CD4-positive, alpha-beta memory T cell (primary cell): ENCODE results near the gene FANCL. TPM values are rescaled to one million over a fixed set of nuclear protein-coding genes. Genes with fewer than 3 reads are reported as not detected.
A peak's percentile ranks its signal among the peaks of the same experiment; 100 is the strongest.
"Not testable (repeated sequence)": the region's sequence is repeated elsewhere in the genome, so short reads cannot be mapped to it uniquely, and the experiment has no call there.

ENCODE experiments used
- CTCF ChIA-PET: fragments of 350-600 bp; sonication (Branson Sonifier 250); formaldehyde crosslinking; loops from one replicate; lab custom pipeline; 2021; ENCODE audit warnings: inconsistent platforms; ENCODE audit not compliant: partially characterized antibody; lab: Charles Lee
- POLR2A ChIA-PET: fragments of 350-600 bp; sonication (Branson Sonifier 250); formaldehyde crosslinking; loops from one replicate; lab custom pipeline; 2021; ENCODE audit not compliant: partially characterized antibody; lab: Charles Lee
- DNase-seq, 5 donors: peaks; one replicate each; pipeline versions ENCODE4 v3.0.0 to v3.0.0-alpha.2; 2020 to 2022; ENCODE audit warnings: mixed read lengths in 1 of 5
- H3K27ac ChIP-seq: one replicate; pipeline ENCODE4 v1.7.0; 2013; ENCODE audit warnings: low read depth, low read length
- H3K27me3 ChIP-seq: 2 replicates; pipeline ENCODE4 v1.7.0; 2013; ENCODE audit warnings: mild to moderate bottlenecking, low read length, moderate library complexity; ENCODE audit not compliant: insufficient read depth
- H3K36me3 ChIP-seq: 2 replicates; pipeline ENCODE4 v1.7.0; 2013; ENCODE audit warnings: mild to moderate bottlenecking, low read length, moderate library complexity; ENCODE audit not compliant: insufficient read depth
- H3K4me1 ChIP-seq: 2 replicates; pipeline ENCODE4 v1.7.0; 2013; ENCODE audit warnings: mild to moderate bottlenecking, low read length, moderate library complexity; ENCODE audit not compliant: insufficient read depth
- H3K4me3 ChIP-seq, 2 donors: one replicate each; pipeline ENCODE4 v1.7.0; 2013; ENCODE audit warnings: low read length in 2 of 2, mild to moderate bottlenecking in 1 of 2
- H3K9me3 ChIP-seq, 2 donors: one replicate each; pipeline ENCODE4 v1.7.0; 2013; ENCODE audit warnings: low read length in 2 of 2, control low read depth in 1 of 2; ENCODE audit not compliant: control insufficient read depth in 1 of 2
- H3K27ac Mint-ChIP-seq, 7 donors: one replicate each; pipeline ENCODE4 v1.8.0; 2020 to 2021; ENCODE audit warnings: mixed read lengths in 7 of 7, mild to moderate bottlenecking in 6 of 7, inconsistent platforms in 3 of 7, moderate library complexity in 3 of 7
- H3K27me3 Mint-ChIP-seq, 2 donors: one replicate each; pipeline ENCODE4 v1.8.0; 2020 to 2021; ENCODE audit warnings: mixed read lengths in 2 of 2
- H3K36me3 Mint-ChIP-seq, 2 donors: one replicate each; pipeline ENCODE4 v1.8.0; 2020 to 2021; ENCODE audit warnings: mixed read lengths in 2 of 2, inconsistent platforms in 1 of 2, mild to moderate bottlenecking in 1 of 2
- H3K4me1 Mint-ChIP-seq, 4 donors: one replicate each; pipeline ENCODE4 v1.8.0; 2020 to 2021; ENCODE audit warnings: mixed read lengths in 4 of 4, mild to moderate bottlenecking in 1 of 4
- H3K4me3 Mint-ChIP-seq, 8 donors: one replicate each; pipeline ENCODE4 v1.8.0; 2020 to 2021; ENCODE audit warnings: mixed read lengths in 8 of 8, mild to moderate bottlenecking in 7 of 8, moderate library complexity in 6 of 8, inconsistent platforms in 3 of 8
- H3K9me3 Mint-ChIP-seq, 8 donors: one replicate each; pipeline ENCODE4 v1.8.0; 2020 to 2021; ENCODE audit warnings: mixed read lengths in 8 of 8, mild to moderate bottlenecking in 5 of 8, inconsistent platforms in 3 of 8, moderate library complexity in 1 of 8
- intact Hi-C: fragments of 100-400 bp; cut with micrococcal nuclease; formaldehyde crosslinking; loops from one replicate; pipeline ENCODE4 v1.15.1; 2023
- polyA plus RNA-seq, 2 donors: library from polyadenylated mRNA; unstranded; fragments of 300-500 nt; fragmentation: Illumina TruSeq; gene quantifications; one replicate each; pipeline ENCODE4 v1.2.3, GENCODE V29; 2021
- total RNA-seq, 2 experiments: library from RNA; stranded (reverse); gene quantifications; one replicate each; pipeline ENCODE4 v1.2.3, GENCODE V29; 2021

Gene FANCL
- total and polyA plus RNA-seq, 4 experiments from 2014 or later = 1.6 to 10.1 (median 9.3) TPM

- Histone ChIP-seq H3K36me3 (no peaks in the 10 kb centered on the region), H3K4me3 (no peak overlapping the region), H3K9me3 (no peaks in the 10 kb centered on the region), H3K27me3 (no peaks in the 10 kb centered on the region), H3K27ac (no peak overlapping the region), H3K4me1 (no peaks in the 10 kb centered on the region)
- CTCF ChIA-PET = no interaction called here
- H3K36me3 Mint-ChIP-seq = peaks cover 33 to 40% of the 10 kb centered on the region in 2 donors
- DNase-seq = no peak
- intact Hi-C loops = no loop called here
- no peaks in the 10 kb centered on the region for H3K27me3 Mint-ChIP-seq
- H3K9me3 Mint-ChIP-seq = peaks cover 0 to 3% (median 0%) of the 10 kb centered on the region in 8 donors
- H3K4me1 Mint-ChIP-seq = peaks cover 0 to 7% (median under 1%) of the 10 kb centered on the region in 4 donors
- H3K27ac Mint-ChIP-seq = no peak overlapping the region
- H3K4me3 Mint-ChIP-seq = no peak overlapping the region
- POLR2A ChIA-PET = no interaction called here
Measured at GRCh38 chr2:58120626-58121229, 120.4 kb downstream of the FANCL start.

GRCh38 chr2:58113563-58113962 lies 127.6 kb downstream of the FANCL start:
- H3K27ac ChIP-seq, H3K9me3 Mint-ChIP-seq, H3K4me1 ChIP-seq, H3K4me3 ChIP-seq, DNase-seq, H3K27me3 ChIP-seq, H3K36me3 ChIP-seq, H3K9me3 ChIP-seq, H3K27me3 Mint-ChIP-seq, intact Hi-C loops, CTCF ChIA-PET, H3K4me1 Mint-ChIP-seq, H3K4me3 Mint-ChIP-seq, POLR2A ChIA-PET: not testable (repeated sequence)
- peak overlapping the region in 1 of 7 donors; percentile 24 for H3K27ac Mint-ChIP-seq
- peaks cover 8 to 24% of the 10 kb centered on the region in 2 donors for H3K36me3 Mint-ChIP-seq

GRCh38 chr2:58110765-58111164 lies 130.4 kb downstream of the FANCL start:
- H3K27me3 Mint-ChIP-seq = no peaks in the 10 kb centered on the region
- H3K4me1 Mint-ChIP-seq = peaks cover 0 to 6% (median 3%) of the 10 kb centered on the region in 4 donors
- Histone ChIP-seq H3K27ac (no peak overlapping the region), H3K4me3 (no peak overlapping the region), H3K27me3 (no peaks in the 10 kb centered on the region), H3K4me1 (no peaks in the 10 kb centered on the region), H3K36me3 (no peaks in the 10 kb centered on the region), H3K9me3 (no peaks in the 10 kb centered on the region)
- H3K9me3 Mint-ChIP-seq = no peaks in the 10 kb centered on the region
- H3K36me3 Mint-ChIP-seq = peaks cover 3 to 25% of the 10 kb centered on the region in 2 donors
- no peak overlapping the region for H3K4me3 Mint-ChIP-seq
- H3K27ac Mint-ChIP-seq = no peak overlapping the region
- CTCF ChIA-PET = no interaction called here
- intact Hi-C loops = no loop called here
- POLR2A ChIA-PET = no interaction called here
- no peak for DNase-seq

GRCh38 chr2:58109481-58109880 lies 131.6 kb downstream of the FANCL start:
- Mint-ChIP-seq H3K4me1 (peaks cover 0 to 6% (median 3%) of the 10 kb centered on the region in 4 donors), H3K4me3 (no peak overlapping the region), H3K9me3 (no peaks in the 10 kb centered on the region), H3K36me3 (peaks cover 3 to 23% of the 10 kb centered on the region in 2 donors), H3K27me3 (no peaks in the 10 kb centered on the region), H3K27ac (no peak overlapping the region)
- POLR2A ChIA-PET = no interaction called here
- DNase-seq = no peak
- intact Hi-C loops = no loop called here
- no peaks in the 10 kb centered on the region for H3K36me3 ChIP-seq
- H3K9me3 ChIP-seq = no peaks in the 10 kb centered on the region
- no peak overlapping the region for H3K27ac ChIP-seq
- H3K4me3 ChIP-seq = no peak overlapping the region
- no peaks in the 10 kb centered on the region for H3K4me1 ChIP-seq
- CTCF ChIA-PET = no interaction called here
- no peaks in the 10 kb centered on the region for H3K27me3 ChIP-seq

Other genes with a start within 250 kb of the FANCL start
- 10 to 100 TPM; 15.5 to 17.4 TPM for gene VRK2, start 194.5 kb downstream of the FANCL start, total RNA-seq
- 10 to 100 TPM; 20.1 to 21.4 TPM for gene VRK2, start 194.5 kb downstream of the FANCL start, polyA plus RNA-seq